H1 (cell line): Measurements from ENCODE around the gene POLR1C. TPM values are rescaled to one million over a fixed set of nuclear protein-coding genes. Genes with fewer than 3 reads are reported as not detected.

Source experiments
- CTCF ChIA-PET: fragments of 300-600 bp; sonication (Branson Sonifier 250); formaldehyde crosslinking; loops from one replicate; lab custom pipeline; 2021; ENCODE audit not compliant: partially characterized antibody; lab: Charles Lee
- POLR2A ChIA-PET: fragments of 300-600 bp; sonication (Branson Sonifier 250); formaldehyde crosslinking; loops from one replicate; lab custom pipeline; 2021; ENCODE audit warnings: inconsistent platforms; ENCODE audit not compliant: partially characterized antibody; lab: Charles Lee
- DNase-seq, 2 experiments: peaks; one replicate each; pipeline versions ENCODE4 v3.0.0 to v3.0.0-alpha.2; 2010 to 2022; ENCODE audit warnings: low spot score in 2 of 2, low read depth in 1 of 2, mixed read lengths in 1 of 2
- FAIRE-seq: peaks from 2 replicates; lab custom pipeline; 2011; peaks lifted over from hg19 to GRCh38; lab: Jason Lieb, UNC
- H2AFZ ChIP-seq: 2 replicates; pipeline ENCODE4 v1.8.1; 2012; ENCODE audit warnings: low read length, inconsistent platforms
- H2AK5ac ChIP-seq: 2 replicates; pipeline ENCODE4 v1.6.1; 2013; ENCODE audit warnings: low read depth, low read length
- H2BK120ac ChIP-seq: replicated peaks from 2 replicates; pipeline ENCODE3; 2013; ENCODE audit warnings: low read depth, low read length, inconsistent platforms
- H2BK12ac ChIP-seq: 2 replicates; pipeline ENCODE4 v1.6.1; 2013; ENCODE audit warnings: low read depth, low read length
- H2BK15ac ChIP-seq: 2 replicates; pipeline ENCODE4 v1.6.1; 2013; ENCODE audit warnings: low read length
- H2BK20ac ChIP-seq: 2 replicates; pipeline ENCODE4 v1.6.1; 2013; ENCODE audit warnings: low read length
- H2BK5ac ChIP-seq: 2 replicates; pipeline ENCODE4 v1.6.1; 2013; ENCODE audit warnings: low read depth, low read length
- H3K14ac ChIP-seq: 2 replicates; pipeline ENCODE4 v1.6.1; 2013; ENCODE audit warnings: inconsistent platforms; ENCODE audit not compliant: insufficient read length
- H3K18ac ChIP-seq: 2 replicates; pipeline ENCODE4 v1.6.1; 2013; ENCODE audit warnings: low read length; ENCODE audit errors: extremely low read depth
- H3K23ac ChIP-seq: 2 replicates; pipeline ENCODE4 v1.6.1; 2013; ENCODE audit warnings: inconsistent platforms; ENCODE audit not compliant: insufficient read length
- H3K23me2 ChIP-seq: 2 replicates; pipeline ENCODE4 v1.6.1; 2013; ENCODE audit warnings: low read depth, low read length
- H3K27ac ChIP-seq: 2 replicates; pipeline ENCODE4 v1.6.1; 2011; ENCODE audit warnings: low read depth, low read length, inconsistent platforms
- H3K27me3 ChIP-seq, 4 experiments: replicated peaks in 1 of 4; 1 replicate in 1 of 4; 2 replicates in 3 of 4; pipeline versions ENCODE4 v1.6.1 to v1.8.1; 2011 to 2013; ENCODE audit warnings: low read length in 3 of 4, mild to moderate bottlenecking in 3 of 4, inconsistent platforms in 2 of 4, mixed read lengths in 2 of 4, moderate library complexity in 1 of 4; ENCODE audit not compliant: control insufficient read depth in 3 of 4, insufficient read depth in 3 of 4; ENCODE audit errors: extremely low read depth in 1 of 4
- H3K36me3 ChIP-seq, 4 experiments: 2 replicates each; pipeline versions ENCODE4 v1.6.1 to v1.8.1; 2011 to 2013; ENCODE audit warnings: mild to moderate bottlenecking in 4 of 4, low read length in 3 of 4, moderate library complexity in 2 of 4, control low read depth in 1 of 4, inconsistent platforms in 1 of 4; ENCODE audit not compliant: insufficient read depth in 4 of 4, control insufficient read depth in 2 of 4
- H3K4ac ChIP-seq: replicated peaks from 2 replicates; pipeline ENCODE3; 2013; ENCODE audit warnings: low read length, low read depth, mixed read lengths, inconsistent platforms; ENCODE audit not compliant: insufficient read length
- H3K4me1 ChIP-seq, 4 experiments: replicated peaks in 1 of 4; 1 replicate in 1 of 4; 2 replicates in 3 of 4; pipeline versions ENCODE4 v1.6.1 to v1.8.1; 2011 to 2013; ENCODE audit warnings: low read length in 3 of 4, inconsistent platforms in 2 of 4, mixed read lengths in 1 of 4; ENCODE audit not compliant: insufficient read depth in 4 of 4, control insufficient read depth in 3 of 4
- H3K4me2 ChIP-seq, 2 experiments: 2 replicates each; pipeline versions ENCODE4 v1.6.1 to v1.8.1; 2011 to 2013; ENCODE audit warnings: low read depth in 2 of 2, low read length in 2 of 2, control low read depth in 1 of 2, inconsistent platforms in 1 of 2, mild to moderate bottlenecking in 1 of 2; ENCODE audit not compliant: insufficient read depth in 1 of 2
- H3K4me3 ChIP-seq, 4 experiments: fragments of 200-600, 300-600 bp in 1 of 4; sonication (generic), shearing (Covaris generic), sonication (Bioruptor Twin) in 1 of 4; 2 replicates each; pipeline versions ENCODE4 v1.5.1 to v1.8.1; 2011 to 2016; ENCODE audit warnings: low read length in 4 of 4, low read depth in 3 of 4, control low read depth in 2 of 4, inconsistent platforms in 2 of 4, mild to moderate bottlenecking in 2 of 4, mixed read lengths in 1 of 4, moderate library complexity in 1 of 4; ENCODE audit not compliant: insufficient read depth in 2 of 4; ENCODE audit errors: extremely low read depth in 1 of 4
- H3K56ac ChIP-seq: replicated peaks from 2 replicates; pipeline ENCODE3; 2013; ENCODE audit warnings: low read depth, mild to moderate bottlenecking, mixed read lengths, low read length, inconsistent platforms; ENCODE audit not compliant: insufficient read length
- H3K79me1 ChIP-seq: 2 replicates; pipeline ENCODE4 v1.6.1; 2013; ENCODE audit warnings: low read depth, low read length, control low read depth
- H3K79me2 ChIP-seq, 2 experiments: 2 replicates each; pipeline versions ENCODE4 v1.6.1 to v1.8.1; 2012 to 2013; ENCODE audit warnings: low read length in 2 of 2, mild to moderate bottlenecking in 2 of 2, inconsistent platforms in 1 of 2; ENCODE audit not compliant: insufficient read depth in 2 of 2, control insufficient read depth in 1 of 2
- H3K9ac ChIP-seq, 4 experiments: replicated peaks in 1 of 4; 1 replicate in 1 of 4; 2 replicates in 3 of 4; pipeline versions ENCODE4 v1.6.1 to v1.8.1; 2011 to 2013; ENCODE audit warnings: low read depth in 3 of 4, low read length in 3 of 4, control low read depth in 2 of 4, mild to moderate bottlenecking in 2 of 4, moderate library complexity in 2 of 4, inconsistent platforms in 1 of 4; ENCODE audit errors: extremely low read depth in 1 of 4
- H3K9me3 ChIP-seq, 2 experiments: 2 replicates each; pipeline versions ENCODE4 v1.6.1 to v1.8.1; 2012 to 2013; ENCODE audit warnings: mild to moderate bottlenecking in 2 of 2, moderate library complexity in 2 of 2, control low read depth in 1 of 2, inconsistent platforms in 1 of 2, low read depth in 1 of 2, low read length in 1 of 2, mixed read lengths in 1 of 2; ENCODE audit not compliant: insufficient read depth in 2 of 2
- H4K20me1 ChIP-seq, 2 experiments: replicated peaks in 1 of 2; 2 replicates each; pipeline versions ENCODE3 to v1.8.1; 2011 to 2013; ENCODE audit warnings: inconsistent platforms in 2 of 2, low read length in 2 of 2, mild to moderate bottlenecking in 1 of 2; ENCODE audit not compliant: insufficient read depth in 2 of 2, control insufficient read depth in 1 of 2
- H4K5ac ChIP-seq: 2 replicates; pipeline ENCODE4 v1.6.1; 2013; ENCODE audit warnings: low read length, low read depth, mixed read lengths, inconsistent platforms; ENCODE audit not compliant: insufficient read length
- H4K8ac ChIP-seq: 2 replicates; pipeline ENCODE4 v1.8.0; 2013; ENCODE audit warnings: mild to moderate bottlenecking, moderate library complexity, low read length, inconsistent platforms; ENCODE audit not compliant: insufficient read depth; ENCODE audit errors: extremely low read depth
- H4K91ac ChIP-seq: replicated peaks from 2 replicates; pipeline ENCODE3; 2013; ENCODE audit warnings: low read length, mixed read lengths, inconsistent platforms; ENCODE audit not compliant: insufficient read length
- BACH1 ChIP-seq: IDR thresholded peaks from 2 replicates; pipeline ENCODE4 v1.6.1; 2012; ENCODE audit warnings: low read length, improper control_type of control experiment
- CBX8 ChIP-seq: fragments of 300-800, 300-1000 bp; sonication (generic); IDR thresholded peaks from 2 replicates; pipeline ENCODE4 v1.7.1; 2016; ENCODE audit warnings: low read depth, low read length, borderline replicate concordance
- SAP30 ChIP-seq: fragments of 300-600 bp; sonication (generic); IDR thresholded peaks from 2 replicates; pipeline ENCODE4 v1.7.1; 2012; ENCODE audit warnings: low read length, moderate library complexity, mild to moderate bottlenecking, inconsistent platforms; ENCODE audit not compliant: insufficient read depth, insufficient replicate concordance
- YY1 ChIP-seq: IDR thresholded peaks from 2 replicates; pipeline ENCODE4 v1.6.1; 2011; ENCODE audit warnings: low read depth, mild to moderate bottlenecking, low read length
- WGBS, 2 experiments: shearing (Covaris generic) in 1 of 2; methylation state at CpG; one replicate each; pipeline versions ENCODE4 v1.1.6 to v1.1.7; 2013 to 2015; ENCODE audit warnings: low lambda C conversion rate in 2 of 2, mixed read lengths in 2 of 2, inconsistent platforms in 1 of 2, low coverage in 1 of 2, missing lambda C conversion rate in 1 of 2; ENCODE audit not compliant: insufficient replicate concordance in 2 of 2, insufficient coverage in 1 of 2, insufficient read length in 1 of 2; ENCODE audit errors: extremely low coverage in 1 of 2, missing lambda C conversion rate in 1 of 2; 5-methylcytosine and 5-hydroxymethylcytosine counted together
- polyA plus RNA-seq, 7 experiments: library from polyadenylated mRNA; depleted of rRNA in 3 of 7; stranded (reverse) in 5 of 7; unstranded in 2 of 7; fragments of >200 nt in 5 of 7; fragments of 200-250 nt in 2 of 7; gene quantifications; 1 replicate in 5 of 7; 2 replicates in 1 of 7; 4 replicates in 1 of 7; pipeline versions ENCODE4 v1.2.1 to v1.2.3, GENCODE V29; 2011 to 2013; ENCODE audit warnings: missing spikeins in 2 of 7, mixed read lengths in 2 of 7
- total RNA-seq: library from RNA; stranded (reverse); fragmentation: NEBNext Ultra II Directional; extraction: Animal tissue kit (Norgen Biotek cat#: 25700); gene quantifications from 2 replicates; pipeline ENCODE4 v1.2.1, GENCODE V29; 2021

Gene POLR1C
- total and polyA plus RNA-seq, 2 of the 8 experiments (the other 6 are each of a cell fraction or from before 2014, with no cell fraction given) = 42.9 to 49.6 TPM

GRCh38 chr6:43481591-43482236 lies 35.2 kb upstream of the POLR1C start:
- ChIA-PET POLR2A (interaction anchor here (1.0 to 2.1 kb wide), 5 partner anchors 11 to 46 kb away, joined by 3 to 6 read pairs (median 5); no protein-coding TSS in a partner anchor), CTCF (interaction anchor here (31.7 to 32.9 kb wide), 2 partner anchors 19 to 26 kb away, joined by 495 to 536 read pairs; partner anchors contain the start of genes DLK2 and LRRC73)
- peaks cover 17% of the 10 kb centered on the region for H3K79me1 ChIP-seq
- H2BK5ac ChIP-seq = no peak overlapping the region
- H3K14ac ChIP-seq = no peak overlapping the region
- no peak overlapping the region for H3K23ac ChIP-seq
- no peak overlapping the region for H3K4ac ChIP-seq
- peak overlapping the region in 1 of 4 experiments; percentile 37; a peak in 2 of 7 replicates for H3K9ac ChIP-seq
- no peak for FAIRE-seq
- H3K4me2 ChIP-seq = peak overlapping the region; percentile 21 to 35; a peak in 3 of 4 replicates
- DNase-seq = no peak
- peaks cover 5 to 18% (median 13%) of the 10 kb centered on the region in 4 experiments; a peak in 6 of 7 replicates for H3K4me1 ChIP-seq
- no peak overlapping the region for H4K8ac ChIP-seq
- no peak overlapping the region for H3K56ac ChIP-seq
- peaks cover 17 to 72% of the 10 kb centered on the region in 2 experiments for H3K79me2 ChIP-seq
- H3K23me2 ChIP-seq = peaks cover 4% of the 10 kb centered on the region; the same call in 1 of the 2 replicates
- H2BK20ac ChIP-seq = no peak overlapping the region
- H2BK120ac ChIP-seq = no peak overlapping the region
- H3K27me3 ChIP-seq = no peaks in the 10 kb centered on the region
- H2AFZ ChIP-seq = no peak overlapping the region
- H2AK5ac ChIP-seq = 0 out of 2 replicates have a peak overlapping the region, but pooled peaks have one; percentile 3
- H3K9me3 ChIP-seq = no peaks in the 10 kb centered on the region
- H3K36me3 ChIP-seq = 0 out of 8 replicates have a peak, but pooled peaks cover 0 to 3% (median 0%) of the 10 kb centered on the region in 4 experiments
- H2BK12ac ChIP-seq = no peak overlapping the region
- no peak for TF ChIP-seq CBX8
- TF ChIP-seq YY1 = no peak
- no peak for TF ChIP-seq SAP30
- TF ChIP-seq BACH1 = no peak
- H3K18ac ChIP-seq = no peak overlapping the region
- WGBS, 2 experiments = 83% methylated on average over 11 of the region's 11 CpGs; no CpG with 5 or more reads in 1 of the 2 experiments
- H4K20me1 ChIP-seq = peaks cover 5 to 6% of the 10 kb centered on the region in 2 experiments
- H3K27ac ChIP-seq = no peak overlapping the region
- H2BK15ac ChIP-seq = no peak overlapping the region
- H4K5ac ChIP-seq = no peak overlapping the region
- H4K91ac ChIP-seq = no peak overlapping the region
- peak overlapping the region in 1 of 4 experiments; percentile 18; a peak in 1 of 8 replicates for H3K4me3 ChIP-seq
